Measurements from ENCODE around the gene EDNRB. TPM values are rescaled to one million over a fixed set of nuclear protein-coding genes. Genes with fewer than 3 reads are reported as not detected.

Gene EDNRB
- total and polyA plus RNA-seq, 2 of the 8 experiments (the other 6 are each of a cell fraction or from before 2014, with no cell fraction given), result 15.8 to 73.2 TPM

DNA sequence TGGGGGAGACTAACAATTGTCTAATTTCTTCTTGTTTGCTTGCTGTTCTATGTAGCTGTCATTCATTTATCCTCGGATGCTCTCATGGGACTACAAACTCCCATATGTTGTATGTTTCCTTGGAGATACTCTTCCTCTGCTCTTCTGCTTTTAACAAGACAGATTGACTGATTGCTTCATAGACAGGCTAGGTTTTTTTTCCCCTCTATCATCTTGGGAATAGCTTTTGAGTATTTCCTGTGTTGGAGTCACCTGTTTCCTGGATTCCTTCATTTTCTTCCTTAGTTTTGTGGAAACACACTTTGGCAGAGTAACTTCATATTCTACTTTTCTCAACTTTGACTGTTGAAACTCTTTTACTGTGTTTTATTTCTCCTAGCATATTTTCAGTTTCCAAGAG is 27.6 kb downstream of the EDNRB start:
- no peaks in the 10 kb centered on the region for H3K79me1 ChIP-seq (ENCODE audit: low read depth, low read length)
- no peak overlapping the region for H3K18ac ChIP-seq (ENCODE audit: extremely low read depth, low read length)
- H3K23ac ChIP-seq (ENCODE audit: insufficient read length), result no peak overlapping the region
- no peaks in the 10 kb centered on the region for H3K27me3 ChIP-seq (replicated peaks in 1 of 4; ENCODE audit: control insufficient read depth in 3 of 4, extremely low read depth in 1 of 4, insufficient read depth in 3 of 4, low read length in 3 of 4)
- no peak for TF ChIP-seq HDAC2 (IDR thresholded peaks at IDR 0.05; ENCODE audit: borderline replicate concordance in 1 of 2, low read depth in 2 of 2, low read length in 2 of 2)
- TF ChIP-seq, protein P1, sequence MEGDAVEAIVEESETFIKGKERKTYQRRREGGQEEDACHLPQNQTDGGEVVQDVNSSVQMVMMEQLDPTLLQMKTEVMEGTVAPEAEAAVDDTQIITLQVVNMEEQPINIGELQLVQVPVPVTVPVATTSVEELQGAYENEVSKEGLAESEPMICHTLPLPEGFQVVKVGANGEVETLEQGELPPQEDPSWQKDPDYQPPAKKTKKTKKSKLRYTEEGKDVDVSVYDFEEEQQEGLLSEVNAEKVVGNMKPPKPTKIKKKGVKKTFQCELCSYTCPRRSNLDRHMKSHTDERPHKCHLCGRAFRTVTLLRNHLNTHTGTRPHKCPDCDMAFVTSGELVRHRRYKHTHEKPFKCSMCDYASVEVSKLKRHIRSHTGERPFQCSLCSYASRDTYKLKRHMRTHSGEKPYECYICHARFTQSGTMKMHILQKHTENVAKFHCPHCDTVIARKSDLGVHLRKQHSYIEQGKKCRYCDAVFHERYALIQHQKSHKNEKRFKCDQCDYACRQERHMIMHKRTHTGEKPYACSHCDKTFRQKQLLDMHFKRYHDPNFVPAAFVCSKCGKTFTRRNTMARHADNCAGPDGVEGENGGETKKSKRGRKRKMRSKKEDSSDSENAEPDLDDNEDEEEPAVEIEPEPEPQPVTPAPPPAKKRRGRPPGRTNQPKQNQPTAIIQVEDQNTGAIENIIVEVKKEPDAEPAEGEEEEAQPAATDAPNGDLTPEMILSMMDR (IDR thresholded peaks at IDR 0.05; ENCODE audit: control extremely low read depth in 1 of 3, insufficient read depth in 1 of 3, low read depth in 1 of 3, low read length in 3 of 3), result no peak
- TF ChIP-seq CHD2 (IDR thresholded peaks at IDR 0.05; ENCODE audit: low read length), result no peak
- TF ChIP-seq, protein P2, sequence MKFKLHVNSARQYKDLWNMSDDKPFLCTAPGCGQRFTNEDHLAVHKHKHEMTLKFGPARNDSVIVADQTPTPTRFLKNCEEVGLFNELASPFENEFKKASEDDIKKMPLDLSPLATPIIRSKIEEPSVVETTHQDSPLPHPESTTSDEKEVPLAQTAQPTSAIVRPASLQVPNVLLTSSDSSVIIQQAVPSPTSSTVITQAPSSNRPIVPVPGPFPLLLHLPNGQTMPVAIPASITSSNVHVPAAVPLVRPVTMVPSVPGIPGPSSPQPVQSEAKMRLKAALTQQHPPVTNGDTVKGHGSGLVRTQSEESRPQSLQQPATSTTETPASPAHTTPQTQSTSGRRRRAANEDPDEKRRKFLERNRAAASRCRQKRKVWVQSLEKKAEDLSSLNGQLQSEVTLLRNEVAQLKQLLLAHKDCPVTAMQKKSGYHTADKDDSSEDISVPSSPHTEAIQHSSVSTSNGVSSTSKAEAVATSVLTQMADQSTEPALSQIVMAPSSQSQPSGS (IDR thresholded peaks at IDR 0.05; ENCODE audit: low read length), result no peak
- no peaks in the 10 kb centered on the region for H3K36me3 ChIP-seq (ENCODE audit: control insufficient read depth in 2 of 4, insufficient read depth in 4 of 4, low read length in 3 of 4)
- DNase-seq (ENCODE audit: low read depth in 1 of 2, low spot score in 2 of 2) (no peak), FAIRE-seq (no peak)
- H2BK5ac ChIP-seq (ENCODE audit: low read depth, low read length), result no peak overlapping the region
- no peaks in the 10 kb centered on the region for H3K23me2 ChIP-seq (ENCODE audit: low read depth, low read length)
- H3K56ac ChIP-seq (replicated peaks; ENCODE audit: insufficient read length, low read depth, low read length), result no peak overlapping the region
- no peak overlapping the region for H2BK20ac ChIP-seq (ENCODE audit: low read length)
- no peak overlapping the region for H3K9ac ChIP-seq (replicated peaks in 1 of 4; ENCODE audit: extremely low read depth in 1 of 4, low read depth in 3 of 4, low read length in 3 of 4)
- H3K4ac ChIP-seq (replicated peaks; ENCODE audit: insufficient read length, low read depth, low read length), result no peak overlapping the region
- CTCF ChIA-PET (ENCODE audit: partially characterized antibody), result no interaction called here
- no peak overlapping the region for H2BK12ac ChIP-seq (ENCODE audit: low read depth, low read length)
- H2BK120ac ChIP-seq (replicated peaks; ENCODE audit: low read depth, low read length), result no peak overlapping the region
- H3K4me1 ChIP-seq (replicated peaks in 1 of 4; ENCODE audit: control insufficient read depth in 3 of 4, insufficient read depth in 4 of 4, low read length in 3 of 4), result no peaks in the 10 kb centered on the region; a peak in 1 of 7 replicates
- no peak overlapping the region for H2BK15ac ChIP-seq (ENCODE audit: low read length)
- no peak overlapping the region for H2AK5ac ChIP-seq (ENCODE audit: low read depth, low read length)
- 89% methylated on average over 1 of the region's 1 CpG; no CpG with 5 or more reads in 1 of the 2 experiments for WGBS, 2 experiments (ENCODE audit: extremely low coverage in 1 of 2, insufficient coverage in 1 of 2, insufficient read length in 1 of 2, insufficient replicate concordance in 2 of 2, low coverage in 1 of 2, low lambda C conversion rate in 2 of 2, missing lambda C conversion rate in 1 of 2)
- no peak overlapping the region for H3K14ac ChIP-seq (ENCODE audit: insufficient read length)
- H3K79me2 ChIP-seq (ENCODE audit: control insufficient read depth in 1 of 2, insufficient read depth in 2 of 2, low read length in 2 of 2), result no peaks in the 10 kb centered on the region
- no peak overlapping the region for H4K5ac ChIP-seq (ENCODE audit: insufficient read length, low read depth, low read length)
- no peak overlapping the region for H4K91ac ChIP-seq (replicated peaks; ENCODE audit: insufficient read length, low read length)
- no peak overlapping the region for H4K8ac ChIP-seq (ENCODE audit: extremely low read depth, insufficient read depth, low read length)
- no peaks in the 10 kb centered on the region for H4K20me1 ChIP-seq (replicated peaks in 1 of 2; ENCODE audit: control insufficient read depth in 1 of 2, insufficient read depth in 2 of 2, low read length in 2 of 2)
- POLR2A ChIA-PET (ENCODE audit: partially characterized antibody), result no interaction called here
- H2AFZ ChIP-seq (ENCODE audit: low read length), result no peak overlapping the region
- no peak overlapping the region for H3K27ac ChIP-seq (ENCODE audit: low read depth, low read length)
- H3K4me3 ChIP-seq (ENCODE audit: extremely low read depth in 1 of 4, insufficient read depth in 2 of 4, low read depth in 3 of 4, low read length in 4 of 4), result no peak overlapping the region
- H3K4me2 ChIP-seq (ENCODE audit: insufficient read depth in 1 of 2, low read depth in 2 of 2, low read length in 2 of 2), result no peak overlapping the region
- H3K9me3 ChIP-seq (ENCODE audit: insufficient read depth in 2 of 2, low read depth in 1 of 2, low read length in 1 of 2), result no peaks in the 10 kb centered on the region

Measured in H1 (cell line).